Effector memory CD4-positive, alpha-beta T cell (primary cell): ENCODE results near the gene KIF7.

ENCODE experiments used
- DNase-seq, 3 donors: peaks; one replicate each; pipeline ENCODE4 v3.0.0-alpha.2; 2020
- H3K27ac ChIP-seq: 2 replicates; pipeline ENCODE4 v1.7.0; 2013; ENCODE audit warnings: mild to moderate bottlenecking, low read length, moderate library complexity; ENCODE audit not compliant: insufficient read depth, poor library complexity, severe bottlenecking
- H3K27me3 ChIP-seq: replicated peaks from 2 replicates; pipeline ENCODE4 v1.7.0; 2013; ENCODE audit warnings: mild to moderate bottlenecking, low read length; ENCODE audit not compliant: insufficient read depth, control insufficient read depth, poor library complexity, severe bottlenecking
- H3K36me3 ChIP-seq: 2 replicates; pipeline ENCODE4 v1.7.0; 2013; ENCODE audit warnings: mild to moderate bottlenecking, low read length, moderate library complexity; ENCODE audit not compliant: control insufficient read depth, insufficient read depth
- H3K4me1 ChIP-seq: 2 replicates; pipeline ENCODE4 v1.7.0; 2013; ENCODE audit warnings: low read length, mild to moderate bottlenecking; ENCODE audit not compliant: control insufficient read depth, insufficient read depth, poor library complexity, severe bottlenecking
- H3K4me3 ChIP-seq: 2 replicates; pipeline ENCODE4 v1.7.0; 2013; ENCODE audit warnings: low read length, low read depth, mild to moderate bottlenecking; ENCODE audit not compliant: insufficient read depth, poor library complexity, severe bottlenecking
- H3K9me3 ChIP-seq: 2 replicates; pipeline ENCODE4 v1.7.0; 2013; ENCODE audit warnings: mild to moderate bottlenecking, low read length, moderate library complexity; ENCODE audit not compliant: control insufficient read depth

Gene KIF7

GRCh38 chr15:89623165-89623564, 32.1 kb downstream of the KIF7 start:
- no peaks in the 10 kb centered on the region for H3K36me3 ChIP-seq
- no peak for DNase-seq
- H3K27me3 ChIP-seq, result no peaks in the 10 kb centered on the region
- H3K27ac ChIP-seq, result no peak overlapping the region
- H3K4me3 ChIP-seq, result no peak overlapping the region
- H3K4me1 ChIP-seq, result no peaks in the 10 kb centered on the region
- H3K9me3 ChIP-seq, result no peaks in the 10 kb centered on the region

GRCh38 chr15:89621547-89621946, 33.7 kb downstream of the KIF7 start:
- Histone ChIP-seq H3K27me3 (no peaks in the 10 kb centered on the region), H3K27ac (no peak overlapping the region), H3K36me3 (no peaks in the 10 kb centered on the region), H3K4me1 (no peaks in the 10 kb centered on the region), H3K4me3 (no peak overlapping the region), H3K9me3 (no peaks in the 10 kb centered on the region)
- no peak for DNase-seq

- Histone ChIP-seq H3K4me3 (no peak overlapping the region), H3K9me3 (no peaks in the 10 kb centered on the region), H3K27me3 (no peaks in the 10 kb centered on the region), H3K36me3 (no peaks in the 10 kb centered on the region), H3K27ac (no peak overlapping the region), H3K4me1 (no peaks in the 10 kb centered on the region)
- no peak for DNase-seq
Measured at GRCh38 chr15:89616228-89616627, 39.0 kb downstream of the KIF7 start.

- H3K9me3 ChIP-seq, result no peaks in the 10 kb centered on the region
- H3K36me3 ChIP-seq, result no peaks in the 10 kb centered on the region
- no peak overlapping the region for H3K27ac ChIP-seq
Measured at GRCh38 chr15:89615135-89615534, 40.1 kb downstream of the KIF7 start.

GRCh38 chr15:89614164-89614563, 41.1 kb downstream of the KIF7 start:
- Histone ChIP-seq H3K27me3 (no peaks in the 10 kb centered on the region), H3K4me3 (no peak overlapping the region), H3K27ac (no peak overlapping the region), H3K36me3 (no peaks in the 10 kb centered on the region), H3K9me3 (no peaks in the 10 kb centered on the region), H3K4me1 (no peaks in the 10 kb centered on the region)
- DNase-seq, result no peak

More at GRCh38 chr15:89615135-89615534, 40.1 kb downstream of the KIF7 start:
- Histone ChIP-seq H3K4me1 (no peaks in the 10 kb centered on the region), H3K4me3 (no peak overlapping the region), H3K27me3 (no peaks in the 10 kb centered on the region)
- no peak for DNase-seq

- Histone ChIP-seq H3K9me3 (no peaks in the 10 kb centered on the region), H3K36me3 (no peaks in the 10 kb centered on the region), H3K27me3 (no peaks in the 10 kb centered on the region), H3K27ac (no peak overlapping the region), H3K4me3 (no peak overlapping the region), H3K4me1 (no peaks in the 10 kb centered on the region)
- no peak for DNase-seq
Measured at GRCh38 chr15:89613031-89613430, 42.2 kb downstream of the KIF7 start.

GRCh38 chr15:89611317-89611716, 44.0 kb downstream of the KIF7 start:
- H3K27me3 ChIP-seq, result no peaks in the 10 kb centered on the region
- DNase-seq, result no peak
- H3K27ac ChIP-seq, result no peak overlapping the region
- H3K4me3 ChIP-seq, result no peak overlapping the region
- H3K4me1 ChIP-seq, result no peaks in the 10 kb centered on the region
- H3K36me3 ChIP-seq, result no peaks in the 10 kb centered on the region
- no peaks in the 10 kb centered on the region for H3K9me3 ChIP-seq

GRCh38 chr15:89599021-89599420, 56.2 kb downstream of the KIF7 start:
- Histone ChIP-seq H3K9me3 (no peaks in the 10 kb centered on the region), H3K4me3 (no peak overlapping the region), H3K27me3 (no peaks in the 10 kb centered on the region), H3K27ac (no peak overlapping the region), H3K4me1 (no peaks in the 10 kb centered on the region), H3K36me3 (no peaks in the 10 kb centered on the region)
- no peak for DNase-seq

- no peak for DNase-seq
- no peaks in the 10 kb centered on the region for H3K27me3 ChIP-seq
- H3K36me3 ChIP-seq, result no peaks in the 10 kb centered on the region
- no peak overlapping the region for H3K4me3 ChIP-seq
- no peaks in the 10 kb centered on the region for H3K4me1 ChIP-seq
- no peaks in the 10 kb centered on the region for H3K9me3 ChIP-seq
- no peak overlapping the region for H3K27ac ChIP-seq
Measured at GRCh38 chr15:89593018-89593417, 62.2 kb downstream of the KIF7 start.

- Histone ChIP-seq H3K27me3 (no peaks in the 10 kb centered on the region), H3K4me1 (no peaks in the 10 kb centered on the region), H3K27ac (no peak overlapping the region), H3K9me3 (no peaks in the 10 kb centered on the region), H3K36me3 (no peaks in the 10 kb centered on the region), H3K4me3 (no peak overlapping the region)
- DNase-seq, result no peak
Measured at GRCh38 chr15:89591834-89592233, 63.4 kb downstream of the KIF7 start.

GRCh38 chr15:89587955-89588354, 67.3 kb downstream of the KIF7 start:
- Histone ChIP-seq H3K36me3 (no peaks in the 10 kb centered on the region), H3K27ac (no peak overlapping the region), H3K4me3 (no peak overlapping the region), H3K27me3 (no peaks in the 10 kb centered on the region), H3K4me1 (no peaks in the 10 kb centered on the region), H3K9me3 (no peaks in the 10 kb centered on the region)
- DNase-seq, result no peak
